GM21737 (cell line): ENCODE results near the gene ACAT2.
"Not testable (repeated sequence)": the region's sequence is repeated elsewhere in the genome, so short reads cannot be mapped to it uniquely, and the experiment has no call there.

Source experiments
- ATAC-seq: cut with Tn5 transposase; IDR thresholded peaks from one replicate; pipeline ENCODE4 v1.9.1; 2021; ENCODE audit warnings: mild to moderate bottlenecking, moderate library complexity; ENCODE audit not compliant: unreplicated experiment

The ACAT2 gene

GRCh38 chr6:159761873-159762680, at the start of gene ACAT2:
Gene ACAT2, plus strand, starts transcription at chr6:159762045. Its CDS starts 43 bp downstream, at chr6:159762088.
- ATAC-seq: peak; percentile 92

GRCh38 chr6:159712389-159712788, 49.5 kb upstream of the ACAT2 start:
- ATAC-seq: not testable (repeated sequence)

GRCh38 chr6:159713984-159714383, 47.9 kb upstream of the ACAT2 start:
- no peak for ATAC-seq

GRCh38 chr6:159714404-159714803, 47.4 kb upstream of the ACAT2 start:
- ATAC-seq: no peak

- no peak for ATAC-seq
These were observed 46.7 kb upstream of the ACAT2 start for GRCh38 chr6:159715166-159715565.

GRCh38 chr6:159715605-159716004, 46.2 kb upstream of the ACAT2 start:
- ATAC-seq: no peak

GRCh38 chr6:159716247-159717096, 45.4 kb upstream of the ACAT2 start:
- ATAC-seq: no peak

- no peak for ATAC-seq
These were observed 43.2 kb upstream of the ACAT2 start for GRCh38 chr6:159718634-159719033.

GRCh38 chr6:159719287-159719686, 42.6 kb upstream of the ACAT2 start:
- no peak for ATAC-seq

- no peak for ATAC-seq
These were observed 41.1 kb upstream of the ACAT2 start for GRCh38 chr6:159720708-159721107.

- ATAC-seq: not testable (repeated sequence)
These were observed 39.9 kb upstream of the ACAT2 start for GRCh38 chr6:159721981-159722380.

- ATAC-seq: no peak
These were observed 39.2 kb upstream of the ACAT2 start for GRCh38 chr6:159722655-159723054.

- ATAC-seq: no peak
These were observed 38.6 kb upstream of the ACAT2 start for GRCh38 chr6:159723259-159723658.

GRCh38 chr6:159724778-159725177, 37.1 kb upstream of the ACAT2 start:
- ATAC-seq: no peak

GRCh38 chr6:159725208-159725607, 36.6 kb upstream of the ACAT2 start:
- ATAC-seq: not testable (repeated sequence)

- no peak for ATAC-seq
These were observed 35.5 kb upstream of the ACAT2 start for GRCh38 chr6:159726255-159726917.

- ATAC-seq: peak; percentile 77
These were observed 34.7 kb upstream of the ACAT2 start, which contains the start of gene WTAP for GRCh38 chr6:159726918-159727716. Gene WTAP, plus strand, starts transcription at chr6:159727506. Its CDS starts 8,760 bp downstream, at chr6:159736266.

GRCh38 chr6:159727717-159728445, 34.0 kb upstream of the ACAT2 start:
- peak; percentile 31 for ATAC-seq

GRCh38 chr6:159728531-159728964, 33.3 kb upstream of the ACAT2 start:
- no peak for ATAC-seq
